Stomach (tissue), 4 donors: ENCODE results near the gene CFAP46.

Source experiments
- CTCF ChIP-seq, 7 experiments: fragments of 450-650 bp in 4 of 7; fragments of 200-600 bp in 3 of 7; sonication (generic) in 3 of 7; IDR thresholded peaks; one replicate each; pipeline ENCODE4 v1.5.1; 2016 to 2019; ENCODE audit warnings: antibody characterized with exemption in 7 of 7, control low read depth in 2 of 7, mild to moderate bottlenecking in 1 of 7
- POLR2A ChIP-seq, 4 donors: fragments of 450-650 bp; IDR thresholded peaks; one replicate each; pipeline ENCODE4 v1.6.1; 2016; ENCODE audit warnings: antibody characterized with exemption in 4 of 4, control low read depth in 2 of 4, mild to moderate bottlenecking in 1 of 4, moderate library complexity in 1 of 4
- POLR2AphosphoS5 ChIP-seq, 3 donors: sonication (generic); formaldehyde crosslinking; IDR thresholded peaks; one replicate each; pipeline ENCODE4 v1.6.1; 2016; ENCODE audit warnings: antibody characterized with exemption in 3 of 3

GRCh38 chr10:132789659-132790148, 152.7 kb downstream of the CFAP46 start:
- TF ChIP-seq POLR2AphosphoS5 (IDR thresholded peaks at IDR 0.05): no peak
- TF ChIP-seq POLR2A (IDR thresholded peaks at IDR 0.05): no peak
- TF ChIP-seq CTCF (IDR thresholded peaks at IDR 0.05): no peak
